T1000 (cell line): ENCODE data around the gene CACNA1G.
A peak's percentile ranks its signal among the peaks of the same experiment; 100 is the strongest.

Experiments
- DNase-seq: peaks from one replicate; lab custom pipeline; 2025; ENCODE audit warnings: mixed read lengths; lab: John Stamatoyannopoulos, UW

The CACNA1G gene

DNA sequence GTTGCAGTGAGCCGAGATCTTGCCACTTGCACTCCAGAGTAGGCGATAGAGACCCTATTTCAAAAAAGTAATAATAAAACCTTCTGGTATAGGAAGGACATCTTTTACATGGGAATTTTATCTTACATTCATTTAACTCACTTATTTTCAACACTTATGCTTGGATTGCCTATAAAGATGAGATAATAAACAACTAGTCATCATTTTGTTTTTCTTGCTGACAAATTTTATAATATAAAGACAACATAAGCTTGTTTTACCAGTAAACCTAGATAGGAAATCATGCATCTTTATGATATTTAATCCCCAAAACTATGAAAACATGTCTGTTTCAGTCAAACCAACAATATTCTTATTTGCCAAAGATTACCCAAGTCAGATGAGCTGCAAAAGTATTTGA is 91.1 kb downstream of the CACNA1G start:
- DNase-seq, result no peak

DNA sequence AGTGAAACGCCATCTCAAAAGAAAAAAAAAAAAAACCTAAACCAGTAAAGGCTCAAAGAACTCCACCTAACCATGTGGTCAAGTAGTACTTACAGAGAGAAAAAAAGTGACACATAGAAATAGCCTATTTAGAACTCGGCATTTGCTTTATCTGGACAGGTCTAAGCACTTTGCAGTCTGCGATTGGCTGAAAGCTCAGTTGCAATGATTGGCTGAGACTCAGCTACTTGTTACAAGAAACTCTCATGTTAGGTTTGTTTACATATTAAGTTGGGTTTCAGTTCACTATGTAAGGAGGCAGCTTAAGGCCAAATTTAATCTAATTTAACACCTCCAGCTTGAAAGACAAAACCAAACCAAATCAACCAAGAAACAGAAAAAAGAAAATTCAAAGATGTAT is 93.2 kb downstream of the CACNA1G start:
- DNase-seq, result no peak

DNA sequence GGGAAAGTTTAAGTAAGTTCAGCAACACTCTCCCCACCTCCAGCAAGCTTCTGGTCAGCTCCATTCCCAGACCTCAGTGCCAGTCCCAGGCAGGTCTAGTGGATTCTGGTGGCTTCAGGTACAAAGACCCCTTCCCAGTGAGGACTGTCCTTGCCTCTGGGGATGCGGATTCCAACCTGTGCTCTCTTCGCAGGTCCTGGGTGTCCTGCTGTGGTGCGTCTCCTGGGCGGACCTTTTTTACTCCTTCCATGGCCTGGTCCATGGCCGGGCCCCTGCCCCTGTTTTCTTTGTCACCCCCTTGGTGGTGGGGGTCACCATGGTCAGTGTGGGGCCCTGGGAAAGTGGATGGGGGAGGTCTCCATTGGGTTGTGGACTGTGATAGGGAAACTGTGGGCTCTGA is 96.0 kb downstream of the CACNA1G start:
- DNase-seq, result no peak

DNA sequence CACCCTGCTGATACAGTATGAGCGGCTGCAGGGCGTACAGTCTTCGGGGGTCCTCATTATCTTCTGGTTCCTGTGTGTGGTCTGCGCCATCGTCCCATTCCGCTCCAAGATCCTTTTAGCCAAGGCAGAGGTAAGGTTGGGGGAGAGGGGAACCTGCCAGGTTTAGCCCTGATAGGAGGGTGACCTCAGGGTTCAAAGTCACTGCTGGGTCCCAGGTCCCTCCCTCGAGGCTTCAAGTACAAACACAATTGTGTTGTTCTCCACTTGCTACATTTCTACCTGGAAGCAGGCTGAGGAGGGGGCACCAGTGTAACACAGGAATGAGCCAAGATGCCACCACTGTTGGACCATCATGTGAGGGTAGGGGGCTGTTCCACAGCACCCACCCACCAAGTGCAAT is 96.5 kb downstream of the CACNA1G start:
- no peak for DNase-seq

DNA sequence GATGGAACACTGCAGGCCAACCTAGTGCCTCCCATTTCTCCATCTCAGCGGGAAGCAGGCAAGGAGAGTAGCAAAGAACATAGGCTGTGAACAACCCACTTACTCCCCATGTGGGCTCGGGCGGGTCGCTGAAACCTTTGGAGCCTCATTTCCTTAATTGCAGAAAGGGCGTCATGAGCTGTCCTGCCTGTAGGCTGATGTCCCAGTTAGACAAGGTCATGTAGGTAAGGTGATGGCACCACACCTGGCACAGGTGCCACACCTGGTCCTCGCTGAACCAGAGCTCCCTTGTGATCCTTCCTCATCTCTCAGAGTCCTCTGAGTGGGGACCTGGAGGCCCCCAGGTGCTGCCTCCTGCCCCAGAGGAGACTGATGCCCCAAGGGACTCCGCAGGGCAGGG is 97.1 kb downstream of the CACNA1G start:
- DNase-seq, result no peak

DNA sequence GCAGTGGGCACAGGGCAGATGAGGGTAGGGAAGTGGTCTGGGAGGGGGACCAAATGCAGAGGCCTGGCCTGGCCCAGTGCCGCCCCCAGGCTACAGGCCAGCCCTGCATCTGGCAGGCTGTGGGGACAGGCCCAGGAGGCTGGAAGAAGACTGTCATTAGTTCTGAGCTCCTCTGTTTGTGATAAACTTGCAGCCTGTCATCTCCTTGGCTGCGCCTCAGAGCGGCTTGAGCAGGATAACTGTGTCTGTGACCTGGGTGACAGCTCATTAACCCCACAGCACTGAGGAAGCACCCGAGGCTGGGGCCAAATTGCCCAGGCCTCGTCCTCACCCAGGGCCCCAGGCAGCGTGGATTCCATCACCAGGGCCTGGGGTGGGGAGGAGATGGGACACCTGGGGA is 98.1 kb downstream of the CACNA1G start:
- no peak for DNase-seq

DNA sequence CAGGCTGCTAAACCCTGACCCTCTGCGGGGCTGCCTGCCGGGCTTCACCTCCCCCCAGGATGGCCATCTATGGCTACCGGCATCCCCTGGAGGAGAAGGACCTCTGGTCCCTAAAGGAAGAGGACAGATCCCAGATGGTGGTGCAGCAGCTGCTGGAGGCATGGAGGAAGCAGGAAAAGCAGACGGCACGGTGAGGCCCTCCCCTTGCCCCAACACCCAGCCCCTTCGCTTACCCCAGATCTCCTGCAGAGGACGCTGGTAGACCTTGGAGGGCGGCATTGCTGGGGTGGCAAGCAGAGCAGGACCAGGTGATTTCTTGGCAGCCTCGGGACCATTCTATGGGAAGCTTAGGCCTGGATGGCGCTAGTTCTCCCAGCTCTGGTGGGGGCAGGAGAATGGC is 98.7 kb downstream of the CACNA1G start:
- no peak for DNase-seq

DNA sequence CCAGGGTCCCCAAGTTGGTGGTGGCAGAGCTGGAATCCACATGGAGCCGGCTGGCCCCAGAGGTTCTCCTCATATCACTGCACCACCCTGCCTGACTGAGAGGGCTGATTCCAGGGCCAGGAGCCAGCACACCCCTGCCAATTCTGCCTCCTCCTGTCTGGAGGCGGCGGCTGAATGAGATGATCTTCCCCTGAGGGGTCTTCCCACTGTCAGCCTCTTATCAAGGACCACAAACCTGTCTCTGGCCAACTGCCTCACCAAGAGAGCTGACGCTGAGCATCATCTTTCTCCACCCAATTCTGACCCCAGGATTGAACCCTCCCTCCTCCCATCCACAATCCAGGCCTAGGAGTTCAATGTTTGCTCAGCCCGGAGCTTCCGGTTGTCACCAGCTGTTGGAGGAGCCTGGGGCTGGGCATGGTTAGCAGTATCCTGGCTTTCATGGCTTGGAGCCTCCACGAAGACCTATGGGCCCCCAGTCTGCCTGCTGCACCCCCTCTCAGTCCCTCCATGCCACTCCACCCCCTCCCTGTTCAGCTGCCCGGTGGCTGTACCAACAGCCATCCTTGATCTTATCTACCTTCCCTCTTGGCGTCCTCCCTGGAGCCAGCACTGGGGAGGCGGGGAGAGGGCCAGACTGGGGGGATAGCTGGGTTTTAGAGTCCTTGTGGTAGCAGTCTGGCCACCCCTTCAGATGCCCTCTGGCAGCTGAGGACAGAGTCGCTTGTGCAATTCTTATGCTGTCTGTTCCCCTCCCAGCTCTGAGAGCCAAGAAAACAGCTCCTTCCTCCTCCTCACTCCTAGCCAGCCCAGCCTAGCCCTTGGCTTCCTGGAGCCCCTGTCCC is 99.7 kb downstream of the CACNA1G start:
- no peak for DNase-seq

DNA sequence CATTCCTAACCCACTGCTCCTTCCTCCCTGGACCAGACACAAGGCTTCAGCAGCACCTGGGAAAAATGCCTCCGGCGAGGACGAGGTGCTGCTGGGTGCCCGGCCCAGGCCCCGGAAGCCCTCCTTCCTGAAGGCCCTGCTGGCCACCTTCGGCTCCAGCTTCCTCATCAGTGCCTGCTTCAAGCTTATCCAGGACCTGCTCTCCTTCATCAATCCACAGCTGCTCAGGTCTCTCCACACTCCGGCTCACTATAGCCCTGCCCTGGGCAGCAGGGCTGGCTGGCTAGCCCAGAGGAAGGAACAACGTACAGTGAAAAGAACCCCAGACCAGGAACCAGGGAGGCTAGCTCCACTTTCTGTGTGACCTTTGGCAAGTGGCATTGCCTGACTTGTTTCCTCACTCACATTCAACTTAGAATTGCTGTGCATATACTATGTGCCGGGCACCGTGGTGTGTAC is 100.4 kb downstream of the CACNA1G start:
- no peak for DNase-seq

DNA sequence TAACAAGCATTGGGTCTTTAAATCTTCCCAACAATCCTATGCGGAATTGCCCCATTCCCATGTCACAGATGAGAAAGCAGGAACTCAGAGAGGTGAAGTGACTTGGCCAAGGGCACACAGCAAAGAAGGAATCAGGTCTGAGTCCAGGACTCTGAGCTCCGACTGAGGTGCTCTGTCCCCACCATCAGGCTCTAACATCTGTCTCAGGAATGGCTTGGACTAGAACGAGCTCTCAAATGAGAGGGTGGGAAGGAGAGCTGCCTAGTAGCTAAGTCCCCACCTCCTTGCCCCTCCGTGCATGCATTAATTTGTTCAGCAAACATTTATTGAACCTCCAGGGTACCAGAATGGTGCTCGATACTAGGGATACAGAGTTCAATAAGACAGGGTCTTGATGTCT is 100.8 kb downstream of the CACNA1G start:
- no peak for DNase-seq

DNA sequence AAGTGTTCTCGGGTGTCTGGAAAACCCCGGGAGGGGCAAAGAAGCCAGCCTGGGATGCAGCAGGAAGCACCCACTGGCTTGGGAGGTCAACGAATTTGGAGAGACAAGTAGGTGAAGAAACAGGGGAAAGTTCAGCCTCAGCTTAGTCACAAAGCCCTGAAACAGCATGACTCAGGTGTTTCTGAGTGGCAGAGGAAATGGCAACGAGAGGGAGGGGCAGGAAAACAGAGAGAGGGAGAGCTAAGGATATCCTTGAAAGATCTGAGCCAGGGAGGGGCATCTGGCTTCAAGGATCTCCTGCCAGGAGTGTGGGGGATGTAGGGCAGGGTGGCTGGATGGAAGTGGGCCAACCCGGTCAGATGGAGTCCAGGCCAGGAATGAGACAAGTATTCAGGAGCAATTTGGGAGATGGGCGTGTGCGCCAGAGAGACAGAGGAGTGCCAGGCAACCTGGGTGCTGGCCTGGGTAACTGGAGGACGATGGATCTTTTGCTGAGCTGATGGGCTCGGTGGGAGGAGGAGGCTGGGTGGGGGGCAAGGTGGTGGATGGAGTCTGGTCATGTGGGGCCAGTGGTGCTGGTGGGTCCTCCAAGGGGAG is 101.4 kb downstream of the CACNA1G start:
- DNase-seq, result peak; percentile 72

DNA sequence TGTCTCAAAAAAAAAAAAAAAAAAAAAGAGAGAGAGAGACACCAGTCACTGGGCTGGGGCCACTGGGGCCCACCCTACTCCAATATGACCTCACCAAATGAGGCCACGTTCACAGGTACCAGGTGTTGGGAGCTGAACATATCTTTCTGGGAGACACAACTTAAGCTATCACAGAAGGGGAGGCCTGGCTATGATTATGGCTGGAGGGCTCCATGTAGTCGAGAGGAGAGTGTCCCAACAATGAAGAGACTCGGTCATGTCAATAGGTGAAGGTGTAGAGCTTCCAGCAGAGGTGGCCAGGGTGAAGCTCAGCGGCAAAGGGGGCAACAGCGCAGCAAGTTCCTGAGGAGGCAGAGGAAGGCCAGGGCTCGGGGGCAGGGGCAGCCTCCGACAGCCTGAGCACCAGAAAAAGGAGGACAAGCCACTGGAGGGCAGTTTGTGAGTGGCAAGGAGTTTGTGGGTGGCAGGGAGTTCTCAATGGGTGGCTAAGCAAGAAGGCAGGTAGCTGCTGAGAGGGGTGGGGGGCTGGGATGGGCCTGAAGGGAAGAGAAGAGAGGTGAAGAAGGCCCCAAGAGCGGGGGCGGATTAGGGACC is 102.2 kb downstream of the CACNA1G start:
- no peak for DNase-seq

DNA sequence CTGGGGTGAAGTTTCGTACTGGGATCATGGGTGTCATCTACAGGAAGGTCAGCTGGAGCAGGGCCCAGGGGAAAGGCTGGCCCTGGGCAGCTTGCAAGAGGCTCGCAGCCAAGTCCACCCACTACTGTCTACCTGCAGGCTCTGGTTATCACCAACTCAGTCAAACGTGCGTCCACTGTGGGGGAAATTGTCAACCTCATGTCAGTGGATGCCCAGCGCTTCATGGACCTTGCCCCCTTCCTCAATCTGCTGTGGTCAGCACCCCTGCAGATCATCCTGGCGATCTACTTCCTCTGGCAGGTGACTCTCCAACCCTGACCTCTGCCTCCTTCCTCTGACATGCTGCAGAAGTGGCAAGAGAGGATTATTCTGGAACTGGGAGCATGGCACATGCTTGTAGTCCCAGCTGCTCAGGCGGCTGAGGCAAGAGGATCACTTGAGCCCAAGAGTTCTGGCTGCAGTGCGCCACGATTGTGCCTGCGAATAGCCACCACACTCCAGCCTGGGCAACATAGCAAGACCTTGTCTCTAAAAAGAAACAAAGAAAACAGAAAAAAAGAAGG is 103.4 kb downstream of the CACNA1G start:
- no peak for DNase-seq

DNA sequence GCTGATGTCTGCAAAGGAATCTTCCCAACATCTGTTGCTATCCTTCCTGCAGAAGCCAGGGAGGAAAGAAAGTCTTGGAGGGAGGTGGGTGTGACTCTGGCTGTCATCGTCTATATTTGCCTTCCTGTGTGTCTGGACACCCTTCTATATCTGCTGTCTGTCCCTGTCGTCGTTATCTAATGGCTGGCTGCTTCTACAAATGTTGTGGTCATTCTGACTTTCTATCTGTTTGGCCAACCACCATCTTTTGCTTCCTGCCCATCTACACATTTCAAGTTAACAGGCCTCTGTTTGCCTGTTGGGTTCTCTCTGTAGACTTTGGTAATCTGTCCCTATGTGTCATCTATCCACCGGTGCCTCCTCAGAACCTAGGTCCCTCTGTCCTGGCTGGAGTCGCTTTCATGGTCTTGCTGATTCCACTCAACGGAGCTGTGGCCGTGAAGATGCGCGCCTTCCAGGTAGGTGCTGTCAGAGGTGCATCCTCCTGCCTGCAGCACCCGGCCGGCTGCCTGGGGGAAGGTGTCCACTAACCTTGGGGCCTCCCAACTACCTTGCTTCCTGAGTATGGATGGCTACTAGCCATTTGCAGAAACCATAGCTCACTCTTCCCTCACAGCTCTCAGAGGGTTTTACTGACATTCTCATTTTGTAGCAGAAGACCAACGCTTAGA is 104.4 kb downstream of the CACNA1G start:
- no peak for DNase-seq

DNA sequence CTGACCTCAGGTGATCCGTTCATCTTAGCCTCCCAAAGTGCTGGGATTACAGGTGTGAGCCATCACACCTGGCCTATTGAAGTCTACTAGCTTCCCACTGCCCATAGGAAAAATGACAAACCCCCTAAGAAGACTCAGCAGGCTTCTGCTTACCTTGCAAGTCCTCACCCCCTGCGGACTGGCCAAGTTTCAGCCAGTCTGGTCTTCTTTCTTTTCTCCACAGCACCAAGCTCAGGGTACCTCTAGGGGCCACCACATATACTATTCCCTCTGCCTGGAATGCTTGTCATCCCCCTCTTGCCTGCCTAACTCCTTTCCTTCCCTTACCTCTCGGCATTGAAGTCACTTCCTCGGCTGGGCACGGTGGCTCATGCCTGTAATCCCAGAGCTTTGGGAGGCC is 105.3 kb downstream of the CACNA1G start:
- no peak for DNase-seq

DNA sequence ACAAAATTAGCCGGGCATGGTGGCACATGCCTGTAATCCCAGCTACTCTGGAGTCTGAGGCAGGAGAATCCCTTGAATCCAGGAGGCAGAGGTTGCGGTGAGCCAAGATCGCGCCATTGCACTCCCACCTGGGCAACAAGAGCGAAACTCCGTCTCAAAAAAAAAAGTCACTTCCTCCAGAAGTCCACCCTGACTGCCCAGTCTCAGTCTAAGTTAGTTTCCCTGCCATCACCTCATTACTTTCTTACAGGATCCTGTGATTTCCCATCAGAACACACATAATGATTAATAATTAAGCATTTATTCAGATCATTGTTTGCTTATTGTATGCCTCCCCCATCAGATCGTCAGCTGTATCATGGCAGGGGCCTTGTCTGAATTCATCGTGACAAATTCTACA is 105.8 kb downstream of the CACNA1G start:
- DNase-seq, result no peak

DNA sequence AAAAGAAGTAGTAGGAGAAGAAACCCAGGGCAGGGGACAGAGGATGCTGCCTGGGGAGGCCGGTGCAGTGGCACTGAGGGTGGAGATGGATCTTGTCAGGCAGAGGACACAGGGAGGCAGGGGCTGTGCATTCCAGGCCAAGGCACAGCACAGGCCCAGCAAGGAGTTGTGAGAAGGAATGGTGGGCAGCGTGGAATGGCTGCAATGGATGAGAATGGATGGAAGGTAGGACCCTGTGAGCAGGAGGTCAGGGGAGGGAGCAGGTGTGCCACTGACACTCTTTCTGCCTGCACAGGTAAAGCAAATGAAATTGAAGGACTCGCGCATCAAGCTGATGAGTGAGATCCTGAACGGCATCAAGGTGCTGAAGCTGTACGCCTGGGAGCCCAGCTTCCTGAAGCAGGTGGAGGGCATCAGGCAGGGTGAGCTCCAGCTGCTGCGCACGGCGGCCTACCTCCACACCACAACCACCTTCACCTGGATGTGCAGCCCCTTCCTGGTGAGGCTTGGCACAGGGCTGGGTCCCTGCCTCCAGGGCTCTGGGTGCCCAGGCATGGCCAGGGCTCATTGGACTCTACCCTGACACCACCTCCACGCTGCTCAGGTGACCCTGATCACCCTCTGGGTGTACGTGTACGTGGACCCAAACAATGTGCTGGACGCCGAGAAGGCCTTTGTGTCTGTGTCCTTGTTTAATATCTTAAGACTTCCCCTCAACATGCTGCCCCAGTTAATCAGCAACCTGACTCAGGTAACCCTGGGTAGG is 106.9 kb downstream of the CACNA1G start:
- no peak for DNase-seq

DNA sequence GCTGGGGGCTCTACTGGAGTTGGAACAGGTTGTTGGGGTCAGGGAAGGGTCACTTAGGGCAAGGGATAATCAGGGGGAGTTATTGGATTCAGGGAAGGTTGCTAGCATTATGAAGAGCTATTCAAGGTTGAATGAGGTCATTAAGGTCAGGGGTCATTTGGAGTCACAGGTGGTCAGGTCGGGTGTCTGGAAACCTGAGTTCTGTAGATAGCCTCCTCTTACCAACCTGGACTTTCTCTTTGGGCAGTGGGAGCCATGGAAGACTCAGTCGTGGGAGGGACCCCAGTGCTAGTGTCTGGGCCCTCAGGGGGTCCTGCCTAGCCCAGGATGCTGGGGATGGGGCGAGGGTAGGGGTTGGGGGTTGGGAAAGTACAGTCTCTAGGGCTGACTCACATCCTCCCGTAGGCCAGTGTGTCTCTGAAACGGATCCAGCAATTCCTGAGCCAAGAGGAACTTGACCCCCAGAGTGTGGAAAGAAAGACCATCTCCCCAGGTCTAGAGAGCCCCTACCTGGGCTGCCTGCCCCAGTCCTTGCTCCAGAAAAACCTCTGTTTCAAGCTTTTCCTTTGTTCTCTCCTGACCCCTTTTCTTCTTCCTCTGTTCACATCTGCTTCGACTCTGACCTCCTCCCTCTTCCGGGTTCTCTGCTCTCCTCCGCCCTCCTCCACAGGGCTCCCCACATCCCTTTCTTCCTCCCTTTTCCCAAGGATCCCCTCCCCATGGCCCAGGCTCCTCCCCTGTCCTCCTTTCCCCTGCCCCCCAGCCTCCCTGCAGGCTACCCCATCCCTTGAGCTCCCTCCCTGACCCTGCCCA is 107.7 kb downstream of the CACNA1G start:
- DNase-seq, result no peak

DNA sequence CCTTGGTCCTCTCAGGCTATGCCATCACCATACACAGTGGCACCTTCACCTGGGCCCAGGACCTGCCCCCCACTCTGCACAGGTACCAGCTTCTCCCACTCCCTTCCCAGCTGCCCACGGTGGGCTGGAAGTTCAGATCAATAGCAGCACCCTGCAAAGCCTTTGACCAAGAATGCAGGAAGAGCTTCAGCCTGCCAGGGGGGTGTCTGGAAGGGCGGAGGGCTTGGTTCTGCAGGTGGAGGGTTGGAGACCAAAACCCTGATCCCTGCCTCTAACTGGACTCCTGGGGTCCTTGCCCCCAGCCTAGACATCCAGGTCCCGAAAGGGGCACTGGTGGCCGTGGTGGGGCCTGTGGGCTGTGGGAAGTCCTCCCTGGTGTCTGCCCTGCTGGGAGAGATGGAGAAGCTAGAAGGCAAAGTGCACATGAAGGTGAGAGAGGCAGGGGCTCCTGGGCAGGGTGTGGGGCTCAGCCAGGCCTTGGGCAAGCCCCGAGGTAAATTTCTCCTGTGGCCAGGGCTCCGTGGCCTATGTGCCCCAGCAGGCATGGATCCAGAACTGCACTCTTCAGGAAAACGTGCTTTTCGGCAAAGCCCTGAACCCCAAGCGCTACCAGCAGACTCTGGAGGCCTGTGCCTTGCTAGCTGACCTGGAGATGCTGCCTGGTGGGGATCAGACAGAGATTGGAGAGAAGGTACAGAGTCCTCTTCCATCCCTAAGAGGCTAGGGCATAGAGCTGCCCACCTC is 108.5 kb downstream of the CACNA1G start:
- DNase-seq, result no peak

DNA sequence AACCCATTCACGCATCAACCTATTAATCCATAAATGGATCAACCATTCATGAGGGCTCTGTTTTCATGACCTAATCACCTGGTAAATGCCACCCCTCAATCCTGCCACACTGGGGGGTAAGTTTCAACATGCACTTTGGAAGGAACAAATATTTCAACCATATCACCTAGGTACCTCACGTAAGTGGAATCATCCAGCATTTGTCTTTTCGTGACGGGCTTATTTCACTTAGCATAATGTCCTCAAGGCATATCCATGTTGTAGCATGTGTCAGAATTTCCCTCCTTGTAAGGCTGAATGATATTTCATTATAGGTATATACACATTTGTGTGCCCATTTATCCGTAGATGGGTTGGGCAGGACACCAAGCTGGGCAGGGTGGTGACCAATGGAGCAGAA is 111.6 kb downstream of the CACNA1G start:
- no peak for DNase-seq
